HG02970 (cell line): ENCODE results near the gene CREB5.

Source experiments
- ATAC-seq: cut with Tn5 transposase; IDR thresholded peaks from one replicate; pipeline ENCODE4 v1.9.1; 2021; ENCODE audit warnings: mild to moderate bottlenecking, moderate library complexity, moderate number of reproducible peaks; ENCODE audit not compliant: unreplicated experiment, low FRiP score

The CREB5 gene

GRCh38 chr7:28855538-28856217 is 443.4 kb downstream of the CREB5 start:
- ATAC-seq: no peak

- no peak for ATAC-seq
Observed at GRCh38 chr7:28856656-28857055, 444.3 kb downstream of the CREB5 start.

- ATAC-seq: no peak
Observed at GRCh38 chr7:28858206-28858605, 445.9 kb downstream of the CREB5 start.

GRCh38 chr7:28858895-28859294 is 446.6 kb downstream of the CREB5 start:
- no peak for ATAC-seq

GRCh38 chr7:28861825-28862224 is 449.5 kb downstream of the CREB5 start:
- ATAC-seq: no peak

GRCh38 chr7:28862595-28863272 is 450.4 kb downstream of the CREB5 start:
- no peak for ATAC-seq

GRCh38 chr7:28865601-28866144 is 453.4 kb downstream of the CREB5 start:
- ATAC-seq: no peak

- no peak for ATAC-seq
Observed at GRCh38 chr7:28868712-28869111, 456.4 kb downstream of the CREB5 start.

- no peak for ATAC-seq
Observed at GRCh38 chr7:28871077-28871476, 458.8 kb downstream of the CREB5 start.

GRCh38 chr7:28871631-28872030 is 459.3 kb downstream of the CREB5 start:
- no peak for ATAC-seq

- no peak for ATAC-seq
Observed at GRCh38 chr7:28872226-28872625, 459.9 kb downstream of the CREB5 start.

GRCh38 chr7:28873365-28873764 is 461.0 kb downstream of the CREB5 start:
- no peak for ATAC-seq

GRCh38 chr7:28874001-28874400 is 461.7 kb downstream of the CREB5 start:
- no peak for ATAC-seq
